NCI-H510A (cell line): ENCODE measurements around the gene ULBP1.
"Not testable (repeated sequence)": the region's sequence is repeated elsewhere in the genome, so short reads cannot be mapped to it uniquely, and the experiment has no call there.

ENCODE experiments used
- DNase-seq: peaks from one replicate; lab custom pipeline; 2025; lab: John Stamatoyannopoulos, UW

The ULBP1 gene

DNA sequence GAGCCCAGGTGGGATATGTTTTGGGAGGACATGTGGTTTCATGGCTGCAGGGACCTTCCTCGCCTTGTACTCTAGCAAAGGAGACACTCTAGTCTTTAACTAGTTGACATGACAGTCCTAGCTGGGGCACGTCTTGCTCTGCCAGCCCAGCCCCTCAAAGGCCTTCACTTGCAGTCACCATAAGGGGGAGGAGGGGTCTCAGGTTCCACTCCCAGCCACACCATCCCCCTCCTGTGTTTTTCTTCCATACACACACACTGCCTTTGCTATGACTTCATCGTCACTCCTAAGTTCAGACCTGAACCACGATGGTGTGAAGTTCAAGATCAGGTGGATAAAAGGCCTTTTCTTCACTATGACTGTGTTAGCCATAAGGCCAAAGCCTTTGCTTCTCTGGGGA is 13.5 kb downstream of the ULBP1 start:
- no peak for DNase-seq

GRCh38 chr6:149978610-149979009 is 14.9 kb downstream of the ULBP1 start:
- no peak for DNase-seq

- no peak for DNase-seq
Measured at GRCh38 chr6:149979293-149979692, 15.6 kb downstream of the ULBP1 start.

- DNase-seq, result no peak
Measured at GRCh38 chr6:149983145-149983544, 19.4 kb downstream of the ULBP1 start.

GRCh38 chr6:149984773-149985172 is 21.0 kb downstream of the ULBP1 start:
- no peak for DNase-seq

DNA sequence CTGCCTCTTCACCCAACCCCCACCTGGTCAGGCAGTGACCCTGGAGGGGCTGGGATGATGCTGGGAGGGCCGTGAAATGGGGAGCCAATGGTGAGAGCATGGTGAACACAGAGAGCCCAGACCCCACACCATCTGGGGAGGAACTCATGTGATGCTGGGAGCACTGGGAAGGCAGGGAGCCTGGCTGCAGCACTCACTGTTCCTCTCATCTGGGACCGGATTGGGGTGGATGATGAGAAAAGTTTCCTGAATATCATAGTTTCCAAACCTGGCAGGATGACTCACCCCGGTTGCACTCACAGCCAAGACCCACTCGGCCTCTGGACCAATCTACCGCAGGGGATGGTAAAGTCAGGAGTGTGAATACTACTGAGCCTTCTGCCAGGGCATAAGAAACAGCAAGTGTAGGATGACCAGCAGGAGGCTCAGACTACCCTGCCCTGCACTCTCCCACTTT is 21.8 kb downstream of the ULBP1 start:
- DNase-seq, result no peak

- DNase-seq, result no peak
Measured at GRCh38 chr6:149987602-149988107, 23.9 kb downstream of the ULBP1 start.

DNA sequence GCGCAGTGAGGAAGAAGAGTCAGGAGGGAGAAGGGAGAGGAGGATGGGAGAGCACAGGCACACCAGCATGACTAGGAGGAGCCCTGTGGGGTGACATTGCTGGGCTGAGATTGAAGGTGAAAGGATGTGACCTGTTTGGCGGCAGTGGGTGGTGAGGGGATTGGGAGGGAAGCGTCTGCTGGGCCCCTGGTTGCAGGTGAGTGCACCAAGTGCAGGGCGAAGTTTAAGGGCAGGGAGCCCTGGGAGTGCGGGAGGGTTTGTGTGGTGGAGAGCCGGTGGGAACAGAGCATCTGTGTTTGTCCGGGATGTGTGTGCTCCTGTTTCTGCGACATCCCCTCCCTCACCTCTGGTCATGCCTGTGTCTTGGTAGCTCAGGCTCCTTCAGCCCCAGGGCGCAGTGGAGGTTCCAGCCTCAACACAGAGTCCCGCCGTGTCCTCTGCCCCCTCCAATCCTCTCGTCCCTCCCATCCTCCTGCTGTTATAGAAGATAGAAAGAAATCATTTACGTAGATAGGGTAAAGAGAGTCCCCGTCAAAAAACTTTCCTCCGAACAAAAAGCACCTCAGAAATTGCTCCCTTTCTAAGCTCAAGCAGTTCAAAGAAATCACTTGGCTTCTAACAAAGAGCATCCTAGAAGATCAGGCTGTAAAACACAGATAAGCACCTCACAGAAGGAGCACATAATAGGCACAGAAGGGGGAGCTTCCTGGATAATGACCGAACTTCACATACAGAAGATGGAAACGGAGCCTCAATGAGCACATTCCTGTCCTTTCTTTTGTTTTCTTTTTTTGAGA is 25.0 kb downstream of the ULBP1 start:
- DNase-seq, result no peak

- no peak for DNase-seq
Measured at GRCh38 chr6:149990212-149990660, 26.5 kb downstream of the ULBP1 start.

- DNase-seq, result no peak
Measured at GRCh38 chr6:149990661-149991471, 27.1 kb downstream of the ULBP1 start.

DNA sequence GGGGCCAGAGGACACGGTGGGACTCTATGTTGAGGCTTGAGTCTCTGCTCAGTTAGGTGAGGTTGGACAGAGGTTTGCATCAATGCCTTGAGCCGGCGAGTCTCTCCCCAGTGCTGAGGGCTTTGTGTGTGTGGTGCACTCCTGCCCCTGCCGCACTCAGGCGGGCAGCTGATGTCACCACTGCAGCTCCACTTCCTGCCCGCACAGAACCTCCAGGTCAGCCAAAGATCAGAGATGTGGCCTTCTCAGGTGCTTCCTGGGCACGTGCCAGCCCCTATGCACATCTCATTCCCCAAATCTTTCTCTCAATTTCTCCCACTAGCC is 27.7 kb downstream of the ULBP1 start:
- DNase-seq, result not testable (repeated sequence)

GRCh38 chr6:149991838-149992237 is 28.1 kb downstream of the ULBP1 start:
- DNase-seq, result no peak

- DNase-seq, result no peak
Measured at GRCh38 chr6:149995235-149995750, 31.6 kb downstream of the ULBP1 start.

- no peak for DNase-seq
Measured at GRCh38 chr6:149995971-149996370, 32.2 kb downstream of the ULBP1 start.

- no peak for DNase-seq
Measured at GRCh38 chr6:149999636-150000035, 35.9 kb downstream of the ULBP1 start.

DNA sequence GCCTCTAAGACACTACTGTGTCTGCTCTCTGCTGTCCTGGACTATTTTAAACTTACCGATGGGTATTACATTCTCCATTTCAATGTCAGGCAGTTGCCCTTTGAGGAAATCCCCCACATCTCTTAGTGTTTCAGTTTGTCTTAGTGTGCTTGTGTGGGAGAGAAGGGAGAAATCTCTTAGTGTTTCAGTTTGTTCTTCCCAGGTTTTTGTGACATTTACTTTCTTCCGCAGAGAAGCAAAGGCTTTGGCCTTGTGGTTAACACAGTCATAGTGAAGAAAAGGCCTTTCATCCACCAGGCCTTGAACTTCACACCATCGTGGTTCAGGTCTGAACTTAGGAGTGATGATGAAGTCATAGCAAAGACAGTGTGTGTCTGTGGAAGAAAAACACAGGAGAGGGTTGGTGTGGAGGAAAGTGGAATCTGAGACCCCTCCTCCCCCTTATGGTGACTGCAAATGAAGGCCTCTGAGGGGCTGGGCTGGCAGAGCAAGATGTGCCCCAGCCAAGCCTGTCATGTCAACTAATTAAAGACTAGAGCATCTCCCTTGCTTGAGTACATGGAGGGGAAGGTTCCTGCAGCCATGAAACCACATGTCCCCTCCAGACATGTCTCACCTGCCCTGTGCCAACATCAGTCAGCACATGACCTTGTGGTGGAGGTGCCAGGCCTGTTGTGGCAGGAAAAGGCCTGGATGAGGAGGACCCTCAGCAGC is 37.7 kb downstream of the ULBP1 start:
- no peak for DNase-seq

DNA sequence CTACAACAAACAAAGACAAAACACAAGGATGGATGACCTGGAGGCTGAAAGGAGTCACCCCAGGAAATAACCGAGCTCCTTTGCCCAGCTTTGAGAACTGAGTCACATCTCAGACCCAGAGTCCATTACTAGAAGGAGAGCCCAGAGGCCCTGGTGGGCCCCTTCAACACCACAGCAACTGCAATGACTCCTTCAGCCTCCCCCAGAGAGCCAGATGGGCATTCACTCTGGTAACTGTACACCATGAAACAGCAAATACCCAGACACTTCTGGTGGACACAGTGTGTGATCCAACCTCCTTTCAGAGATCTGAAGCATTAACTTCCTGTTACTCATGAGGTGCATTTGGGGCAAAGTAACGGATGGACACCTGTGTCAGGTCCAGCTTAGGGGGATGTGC is 39.0 kb downstream of the ULBP1 start:
- no peak for DNase-seq

- not testable (repeated sequence) for DNase-seq
Measured at GRCh38 chr6:150003599-150003998, 39.9 kb downstream of the ULBP1 start.

- DNase-seq, result no peak
Measured at GRCh38 chr6:150004101-150004782, 40.5 kb downstream of the ULBP1 start.

DNA sequence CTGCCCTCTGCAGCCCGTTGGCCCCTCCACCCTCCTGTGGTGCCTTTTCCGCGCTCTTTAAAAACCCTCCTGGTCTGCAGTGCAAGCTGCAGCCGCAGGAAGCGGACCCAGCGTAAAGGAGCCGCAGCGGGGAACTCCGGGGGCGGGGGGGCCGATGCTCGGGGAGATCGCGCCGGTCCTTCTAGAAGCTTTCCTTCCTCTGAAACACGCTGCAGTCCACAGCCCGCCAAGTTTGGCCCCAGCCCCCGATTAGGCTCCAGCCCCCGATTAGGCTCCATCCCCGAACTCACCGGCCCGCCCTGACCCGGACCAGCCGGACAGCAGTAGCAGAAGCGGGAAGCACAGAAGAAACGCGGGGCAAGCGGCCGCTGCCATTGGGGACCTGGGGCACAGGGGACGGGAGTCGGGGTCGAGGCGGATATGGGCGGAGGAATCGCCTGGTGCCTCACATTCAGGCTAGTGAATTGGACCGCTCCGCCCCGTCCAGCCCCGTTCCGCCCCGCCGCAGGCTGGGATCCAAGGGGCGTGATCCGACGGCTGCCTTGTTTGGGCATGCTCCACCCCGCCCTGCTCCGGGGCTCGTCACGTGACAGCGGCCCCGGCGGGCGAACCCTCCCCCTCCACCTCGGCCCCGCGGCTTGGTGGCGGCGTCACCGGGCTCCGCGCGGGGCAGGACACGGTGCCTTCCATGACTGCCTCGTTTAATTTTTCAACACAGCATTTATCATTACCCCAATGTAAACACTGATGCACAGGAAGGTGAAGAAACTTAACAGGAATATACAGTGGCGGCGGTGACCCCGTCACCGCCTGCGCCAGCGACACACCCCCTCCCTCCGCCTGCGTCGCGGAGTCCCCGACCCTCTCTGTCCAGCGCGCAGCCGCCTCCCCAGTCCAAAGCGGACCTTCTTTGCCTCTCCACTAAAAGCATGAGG is 41.3 kb downstream of the ULBP1 start:
- DNase-seq, result peak; percentile 89
